HepG2 (cell line): ENCODE results near the gene ICAM3. TPM values are rescaled to one million over a fixed set of nuclear protein-coding genes. Genes with fewer than 3 reads are reported as not detected.

Experiments
- CEBPB ChIP-seq: IDR thresholded peaks from 2 replicates; pipeline ENCODE4 v1.6.1; 2011; ENCODE audit warnings: low read depth, low read length, improper control_type of control experiment, borderline replicate concordance
- CERS6 ChIP-seq: sonication (generic); formaldehyde crosslinking; IDR thresholded peaks from 2 replicates; pipeline ENCODE4 v1.5.0; 2020; ENCODE audit warnings: missing genetic modification reagents
- CREB1 ChIP-seq, 2 experiments: fragments of 450-650 bp in 1 of 2; IDR thresholded peaks; 2 replicates each; pipeline ENCODE4 v1.6.1; 2016 to 2017; ENCODE audit warnings: control low read depth in 1 of 2, mild to moderate bottlenecking in 1 of 2, missing compliant biosample characterization in 1 of 2, missing genetic modification characterization in 1 of 2
- ETS1 ChIP-seq: sonication (generic); formaldehyde crosslinking; IDR thresholded peaks from 2 replicates; pipeline ENCODE4 v1.4.0; 2020; ENCODE audit warnings: missing genetic modification reagents
- FIP1L1 ChIP-seq: fragments of 200-400 bp; formaldehyde crosslinking; IDR thresholded peaks from 2 replicates; pipeline ENCODE4 v1.6.1; 2018; ENCODE audit warnings: low read depth, mild to moderate bottlenecking, low read length, moderate library complexity, borderline replicate concordance; ENCODE audit not compliant: insufficient read depth
- HNRNPK ChIP-seq: fragments of 200-400 bp; formaldehyde crosslinking; IDR thresholded peaks from 2 replicates; pipeline ENCODE4 v1.6.1; 2018; ENCODE audit warnings: low read length, low read depth, moderate library complexity, mild to moderate bottlenecking; ENCODE audit not compliant: poor library complexity, severe bottlenecking
- MIER2 ChIP-seq: IDR thresholded peaks from 2 replicates; pipeline ENCODE4 v1.6.1; 2016; ENCODE audit warnings: missing biosample characterization, missing genetic modification reagents
- NFRKB ChIP-seq: fragments of 450-650 bp; IDR thresholded peaks from 2 replicates; pipeline ENCODE4 v1.6.1; 2017
- NR2F2 ChIP-seq: IDR thresholded peaks from 2 replicates; pipeline ENCODE4 v1.6.1; 2012; ENCODE audit warnings: low read depth, inconsistent platforms, borderline replicate concordance
- PBX3 ChIP-seq: sonication (generic); formaldehyde crosslinking; IDR thresholded peaks from 2 replicates; pipeline ENCODE4 v1.8.1; 2023; ENCODE audit warnings: missing genetic modification reagents, inconsistent platforms, borderline replicate concordance
- POGZ ChIP-seq: sonication (generic); formaldehyde crosslinking; IDR thresholded peaks from 2 replicates; pipeline ENCODE4 v1.4.0; 2020; ENCODE audit warnings: mild to moderate bottlenecking, missing genetic modification reagents
- RARG ChIP-seq: sonication (generic); formaldehyde crosslinking; IDR thresholded peaks from 2 replicates; pipeline ENCODE4 v1.4.0; 2020; ENCODE audit warnings: low read depth, mild to moderate bottlenecking, missing genetic modification reagents
- RFXANK ChIP-seq: IDR thresholded peaks from 2 replicates; pipeline ENCODE4 v1.6.1; 2016
- SUZ12 ChIP-seq: fragments of 150-350 bp; IDR thresholded peaks from 2 replicates; pipeline ENCODE4 v1.6.1; 2014; ENCODE audit warnings: low read depth, low read length
- TARDBP ChIP-seq: sonication (generic); formaldehyde crosslinking; IDR thresholded peaks from 2 replicates; pipeline ENCODE4 v1.8.0; 2022; ENCODE audit warnings: mild to moderate bottlenecking, missing genetic modification reagents
- THAP7 ChIP-seq: sonication (generic); formaldehyde crosslinking; IDR thresholded peaks from 2 replicates; pipeline ENCODE4 v1.8.1; 2023; ENCODE audit warnings: mild to moderate bottlenecking, missing genetic modification reagents
- XRCC5 ChIP-seq: fragments of 200-400 bp; formaldehyde crosslinking; optimal IDR thresholded peaks from 2 replicates; pipeline ENCODE3; 2017; ENCODE audit warnings: mild to moderate bottlenecking, low read length
- YEATS4 ChIP-seq: sonication (generic); formaldehyde crosslinking; IDR thresholded peaks from 2 replicates; pipeline ENCODE4 v1.4.0; 2020; ENCODE audit warnings: missing genetic modification reagents, borderline replicate concordance
- ZNF10 ChIP-seq: sonication (generic); formaldehyde crosslinking; IDR thresholded peaks from 2 replicates; pipeline ENCODE4 v1.4.0; 2020; ENCODE audit warnings: mild to moderate bottlenecking, low read depth, missing genetic modification reagents, borderline replicate concordance
- ZNF317 ChIP-seq: sonication (generic); formaldehyde crosslinking; IDR thresholded peaks from 2 replicates; pipeline ENCODE4 v1.5.0; 2020; ENCODE audit warnings: mild to moderate bottlenecking, missing genetic modification reagents
- ZNF503 ChIP-seq: sonication (generic); formaldehyde crosslinking; IDR thresholded peaks from 2 replicates; pipeline ENCODE4 v1.4.0; 2020; ENCODE audit warnings: missing genetic modification reagents
- ZNF567 ChIP-seq: sonication (generic); formaldehyde crosslinking; IDR thresholded peaks from 2 replicates; pipeline ENCODE4 v1.8.1; 2023; ENCODE audit warnings: mild to moderate bottlenecking, missing genetic modification reagents, borderline replicate concordance
- ZNF773 ChIP-seq: sonication (generic); formaldehyde crosslinking; IDR thresholded peaks from 2 replicates; pipeline ENCODE4 v1.4.0; 2020; ENCODE audit warnings: missing genetic modification reagents, borderline replicate concordance
- ZSCAN29 ChIP-seq: sonication (generic); formaldehyde crosslinking; conservative IDR thresholded peaks from 2 replicates; pipeline ENCODE4 v1.4.0; 2020; ENCODE audit warnings: mild to moderate bottlenecking, missing genetic modification reagents
- polyA plus RNA-seq, 8 experiments: library from polyadenylated mRNA; depleted of rRNA in 3 of 8; stranded (reverse) in 7 of 8; unstranded in 1 of 8; fragments of >200 nt; fragmentation: Illumina TruSeq in 4 of 8; extraction: Trizol in 4 of 8; gene quantifications; 2 replicates each; pipeline versions ENCODE4 v1.2.1 to v1.2.3, GENCODE V29; 2011 to 2016; ENCODE audit warnings: low read depth in 4 of 8, missing spikeins in 1 of 8, mixed read lengths in 1 of 8; ENCODE audit not compliant: insufficient read depth in 1 of 8
- total RNA-seq, 5 experiments: library from RNA; depleted of rRNA; stranded (reverse); fragments of >200 nt; fragmentation: Illumina TruSeq; extraction: Trizol; gene quantifications; 2 replicates each; pipeline ENCODE4 v1.2.3, GENCODE V29; 2016; ENCODE audit warnings: low read depth in 1 of 5

ICAM3 gene
- total and polyA plus RNA-seq, 2 of the 13 experiments (the other 11 are each of a cell fraction or from before 2014, with no cell fraction given) = 14.1 to 21.0 TPM

GRCh38 chr19:10332965-10333757 lies 6.3 kb downstream of the ICAM3 start, which contains the start of gene RAVER1 (continued):
- TF ChIP-seq ZNF567 (CRISPR knock-in tag) (0 out of 2 replicates have a peak, but pooled peaks have one; percentile 6), ZNF773 (CRISPR knock-in tag) (no peak), POGZ (CRISPR knock-in tag) (peak; percentile 82), SUZ12 (no peak), ZSCAN29 (CRISPR knock-in tag) (peak; percentile 58; the same call in 1 of the 2 replicates), CEBPB (no peak), YEATS4 (CRISPR knock-in tag) (peak; percentile 73), NFRKB (peak; percentile 57; the same call in 1 of the 2 replicates), XRCC5 (peak; percentile 18), RARG (CRISPR knock-in tag) (no peak), PBX3 (CRISPR knock-in tag) (no peak), CERS6 (CRISPR knock-in tag) (no peak), ZNF317 (CRISPR knock-in tag) (0 out of 2 replicates have a peak, but pooled peaks have one; percentile 21), HNRNPK (peak; percentile 87), CREB1 (IDR thresholded peaks at IDR 0.05) (no peak), CREB1 (CRISPR knock-in tag; IDR thresholded peaks at IDR 0.05) (no peak; the same call in 1 of the 2 replicates), FIP1L1 (no peak), ZNF10 (CRISPR knock-in tag) (no peak), ETS1 (CRISPR knock-in tag) (no peak), MIER2 (CRISPR knock-in tag) (no peak), ZNF503 (CRISPR knock-in tag) (no peak), RFXANK (0 out of 2 replicates have a peak, but pooled peaks have one; percentile 40), THAP7 (CRISPR knock-in tag) (no peak), NR2F2 (no peak), TARDBP (CRISPR knock-in tag) (0 out of 2 replicates have a peak, but pooled peaks have one; percentile 29)
